DND-41 (cell line): ENCODE measurements around the gene TMEM51.

Experiments used
- EZH2 ChIP-seq: IDR thresholded peaks from 3 replicates; pipeline ENCODE4 v1.6.1; 2012; ENCODE audit warnings: borderline replicate concordance, low read depth, mild to moderate bottlenecking, moderate library complexity, low read length, inconsistent platforms; ENCODE audit not compliant: severe bottlenecking
- TF ChIP-seq, protein P1 (sequence below): IDR thresholded peaks from 2 replicates; pipeline ENCODE4 v1.5.1; 2012; ENCODE audit warnings: borderline replicate concordance, low read length, moderate library complexity, mild to moderate bottlenecking; ENCODE audit not compliant: poor library complexity, severe bottlenecking; ENCODE audit errors: extremely low read depth

DNA sequence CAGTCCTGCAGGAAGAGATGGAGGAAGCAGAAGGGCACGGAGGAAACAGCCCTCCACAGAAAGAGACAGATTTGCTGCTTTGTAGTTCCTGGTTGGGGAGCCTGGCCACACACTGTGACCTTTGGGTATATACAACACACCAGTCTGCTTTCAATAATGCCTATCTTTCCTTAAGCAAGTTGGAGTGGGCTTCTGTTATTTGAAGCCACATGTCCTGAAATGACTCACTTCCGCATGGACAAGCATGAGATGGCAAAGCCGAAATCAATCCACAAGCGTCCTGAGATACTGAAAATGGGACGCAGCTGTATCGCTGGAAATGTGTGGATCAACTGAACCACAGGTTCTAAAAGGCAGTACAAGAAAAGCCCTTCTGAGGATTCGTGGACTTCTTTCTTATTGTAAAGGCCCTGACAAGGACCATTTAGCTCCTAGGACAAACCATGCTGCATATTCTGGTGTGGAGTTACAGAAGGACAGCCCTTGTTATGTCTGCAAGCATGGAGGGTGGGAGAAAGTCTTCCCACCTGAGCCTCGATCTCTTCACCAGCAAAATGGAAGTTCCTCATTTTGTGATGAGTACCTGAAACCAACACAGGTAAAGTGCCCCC is 70.8 kb downstream of the TMEM51 start:
- TF ChIP-seq, protein P1, sequence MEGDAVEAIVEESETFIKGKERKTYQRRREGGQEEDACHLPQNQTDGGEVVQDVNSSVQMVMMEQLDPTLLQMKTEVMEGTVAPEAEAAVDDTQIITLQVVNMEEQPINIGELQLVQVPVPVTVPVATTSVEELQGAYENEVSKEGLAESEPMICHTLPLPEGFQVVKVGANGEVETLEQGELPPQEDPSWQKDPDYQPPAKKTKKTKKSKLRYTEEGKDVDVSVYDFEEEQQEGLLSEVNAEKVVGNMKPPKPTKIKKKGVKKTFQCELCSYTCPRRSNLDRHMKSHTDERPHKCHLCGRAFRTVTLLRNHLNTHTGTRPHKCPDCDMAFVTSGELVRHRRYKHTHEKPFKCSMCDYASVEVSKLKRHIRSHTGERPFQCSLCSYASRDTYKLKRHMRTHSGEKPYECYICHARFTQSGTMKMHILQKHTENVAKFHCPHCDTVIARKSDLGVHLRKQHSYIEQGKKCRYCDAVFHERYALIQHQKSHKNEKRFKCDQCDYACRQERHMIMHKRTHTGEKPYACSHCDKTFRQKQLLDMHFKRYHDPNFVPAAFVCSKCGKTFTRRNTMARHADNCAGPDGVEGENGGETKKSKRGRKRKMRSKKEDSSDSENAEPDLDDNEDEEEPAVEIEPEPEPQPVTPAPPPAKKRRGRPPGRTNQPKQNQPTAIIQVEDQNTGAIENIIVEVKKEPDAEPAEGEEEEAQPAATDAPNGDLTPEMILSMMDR = no peak
- no peak for TF ChIP-seq EZH2
